Right lobe of liver (tissue), 6 donors: ENCODE measurements around the gene BTBD16. TPM values are rescaled to one million over a fixed set of nuclear protein-coding genes. Genes with fewer than 3 reads are reported as not detected.

Experiments
- ATAC-seq, 4 donors: fragments of 200-7000 bp; cut with Tn5 transposase; one replicate each; pipeline ENCODE4 v1.9.1; 2020; ENCODE audit warnings: mild to moderate bottlenecking in 4 of 4, moderate library complexity in 4 of 4
- DNase-seq, 3 donors: peaks; one replicate each; pipeline ENCODE4 v3.0.0-alpha.2; 2020
- H3K27ac ChIP-seq, 3 donors: fragments of 200-600 bp; one replicate each; pipeline ENCODE4 v1.8.0; 2022
- H3K27me3 ChIP-seq, 2 donors: fragments of 200-600 bp; one replicate each; pipeline ENCODE4 v1.8.0; 2022
- H3K36me3 ChIP-seq, 4 donors: fragments of 200-600 bp; sonication (generic) in 1 of 4; one replicate each; pipeline versions ENCODE4 v1.5.1 to v1.8.0; 2017 to 2022; ENCODE audit warnings: control low read depth in 1 of 4
- H3K4me1 ChIP-seq, 4 donors: fragments of 200-600 bp; sonication (generic) in 1 of 4; one replicate each; pipeline versions ENCODE4 v1.5.1 to v1.8.0; 2017 to 2022; ENCODE audit warnings: control low read depth in 1 of 4
- H3K4me3 ChIP-seq, 3 donors: fragments of 200-600 bp; one replicate each; pipeline ENCODE4 v1.8.0; 2022
- H3K9me3 ChIP-seq, 4 donors: fragments of 200-600 bp; sonication (generic) in 1 of 4; one replicate each; pipeline versions ENCODE4 v1.5.1 to v1.8.0; 2017 to 2022; ENCODE audit warnings: control low read depth in 1 of 4
- POLR2A ChIP-seq: fragments of 450-650 bp; IDR thresholded peaks from one replicate; pipeline ENCODE4 v1.6.1; 2017; ENCODE audit warnings: antibody characterized with exemption, mild to moderate bottlenecking
- WGBS: methylation state at CpG from one replicate; pipeline ENCODE4 v1.1.6; 2018; ENCODE audit warnings: low coverage, low lambda C conversion rate; ENCODE audit not compliant: insufficient coverage; ENCODE audit errors: missing lambda C conversion rate; 5-methylcytosine and 5-hydroxymethylcytosine counted together
- intact Hi-C, 2 donors: fragments of 100-400 bp; cut with DNase I; formaldehyde crosslinking; loops; one replicate each; pipeline versions ENCODE4 v1.11.2 to v1.14.1; 2022
- total RNA-seq, 6 experiments: library from RNA; depleted of rRNA in 2 of 6; stranded (reverse); fragments of >200 nt in 2 of 6; fragmentation: NEBNext Ultra II Directional in 3 of 6; extraction: Animal tissue kit (Norgen Biotek cat#: 25700) in 3 of 6; gene quantifications; one replicate each; pipeline versions ENCODE4 v1.1.0 to v1.2.4, GENCODE V29; 2016 to 2023
- TF ChIP-seq, protein P1 (sequence below), 4 donors: fragments of 200-600 bp in 3 of 4; fragments of 450-650 bp in 1 of 4; IDR thresholded peaks; one replicate each; pipeline versions ENCODE4 v1.5.1 to v1.8.0; 2016 to 2022; ENCODE audit warnings: antibody characterized with exemption in 4 of 4, mild to moderate bottlenecking in 2 of 4
- donor health status: DM: no; HTN: yes; CAD: no.
- donor health status: DM: no; HTN: no; CAD: no.
- donor health status: DM: no; HTN: no; CAD: no.
- donor health status: DM: no; HTN: yes; CAD: no.
- donor health status: DM: no; HTN: yes; CAD: no.

BTBD16 gene
- total RNA-seq, 6 experiments from 2014 or later: 0.98 to 3.0 (median 2.0) TPM

- ATAC-seq: no peak
- intact Hi-C loops: no loop called here
- TF ChIP-seq, protein P1, sequence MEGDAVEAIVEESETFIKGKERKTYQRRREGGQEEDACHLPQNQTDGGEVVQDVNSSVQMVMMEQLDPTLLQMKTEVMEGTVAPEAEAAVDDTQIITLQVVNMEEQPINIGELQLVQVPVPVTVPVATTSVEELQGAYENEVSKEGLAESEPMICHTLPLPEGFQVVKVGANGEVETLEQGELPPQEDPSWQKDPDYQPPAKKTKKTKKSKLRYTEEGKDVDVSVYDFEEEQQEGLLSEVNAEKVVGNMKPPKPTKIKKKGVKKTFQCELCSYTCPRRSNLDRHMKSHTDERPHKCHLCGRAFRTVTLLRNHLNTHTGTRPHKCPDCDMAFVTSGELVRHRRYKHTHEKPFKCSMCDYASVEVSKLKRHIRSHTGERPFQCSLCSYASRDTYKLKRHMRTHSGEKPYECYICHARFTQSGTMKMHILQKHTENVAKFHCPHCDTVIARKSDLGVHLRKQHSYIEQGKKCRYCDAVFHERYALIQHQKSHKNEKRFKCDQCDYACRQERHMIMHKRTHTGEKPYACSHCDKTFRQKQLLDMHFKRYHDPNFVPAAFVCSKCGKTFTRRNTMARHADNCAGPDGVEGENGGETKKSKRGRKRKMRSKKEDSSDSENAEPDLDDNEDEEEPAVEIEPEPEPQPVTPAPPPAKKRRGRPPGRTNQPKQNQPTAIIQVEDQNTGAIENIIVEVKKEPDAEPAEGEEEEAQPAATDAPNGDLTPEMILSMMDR (IDR thresholded peaks at IDR 0.05): no peak
- TF ChIP-seq POLR2A: no peak
- Histone ChIP-seq H3K36me3 (no peaks in the 10 kb centered on the region), H3K4me3 (no peak overlapping the region), H3K27ac (no peak overlapping the region), H3K9me3 (no peaks in the 10 kb centered on the region), H3K27me3 (no peaks in the 10 kb centered on the region), H3K4me1 (no peaks in the 10 kb centered on the region)
- WGBS: 60% methylated on average over 3 of the region's 10 CpGs
- no peak for DNase-seq
Observed at GRCh38 chr10:122249991-122250750, 20.9 kb upstream of the BTBD16 start.

GRCh38 chr10:122251459-122252255, 19.4 kb upstream of the BTBD16 start:
- no peak overlapping the region for H3K27ac ChIP-seq
- ATAC-seq (no peak), DNase-seq (no peak)
- TF ChIP-seq, protein P1 (IDR thresholded peaks at IDR 0.05): no peak
- TF ChIP-seq POLR2A: no peak
- H3K27me3 ChIP-seq: no peaks in the 10 kb centered on the region
- WGBS: 90% methylated on average over 10 of the region's 11 CpGs
- no peak overlapping the region for H3K4me3 ChIP-seq
- intact Hi-C loops: no loop called here
- H3K9me3 ChIP-seq: no peaks in the 10 kb centered on the region
- no peaks in the 10 kb centered on the region for H3K36me3 ChIP-seq
- no peaks in the 10 kb centered on the region for H3K4me1 ChIP-seq

GRCh38 chr10:122252805-122253204, 18.3 kb upstream of the BTBD16 start:
- Histone ChIP-seq H3K27ac (no peak overlapping the region), H3K4me3 (no peak overlapping the region), H3K36me3 (no peaks in the 10 kb centered on the region), H3K27me3 (no peaks in the 10 kb centered on the region), H3K9me3 (no peaks in the 10 kb centered on the region), H3K4me1 (no peaks in the 10 kb centered on the region)
- ATAC-seq (no peak), DNase-seq (no peak)
- 75% methylated on average over 2 of the region's 3 CpGs for WGBS
- TF ChIP-seq POLR2A: no peak
- TF ChIP-seq, protein P1 (IDR thresholded peaks at IDR 0.05): no peak
- intact Hi-C loops: no loop called here

- Histone ChIP-seq H3K4me1 (no peaks in the 10 kb centered on the region), H3K27ac (no peak overlapping the region), H3K36me3 (no peaks in the 10 kb centered on the region), H3K4me3 (no peak overlapping the region), H3K27me3 (no peaks in the 10 kb centered on the region), H3K9me3 (no peaks in the 10 kb centered on the region)
- intact Hi-C loops: no loop called here
- 79% methylated on average over 2 of the region's 2 CpGs for WGBS
- ATAC-seq (no peak), DNase-seq (no peak)
- TF ChIP-seq, protein P1 (IDR thresholded peaks at IDR 0.05): no peak
- no peak for TF ChIP-seq POLR2A
Observed at GRCh38 chr10:122253605-122254004, 17.5 kb upstream of the BTBD16 start.
